Stimulated activated naive CD8-positive, alpha-beta T cell treated with anti-CD3 and anti-CD28 coated beads, Interleukin-15, amount 100 ng/mL, for 72 hours (primary cell): ENCODE data around the gene PDHA1.

Experiments
- ATAC-seq: fragments of 150-1000 bp; cut with Tn5 transposase; 2 replicates; pipeline ENCODE4 v1.10.0; 2021; ENCODE audit warnings: mild to moderate bottlenecking, moderate library complexity
- DNase-seq, 2 donors: peaks; one replicate each; pipeline ENCODE4 v3.0.0; 2021 to 2022
- H3K27ac Mint-ChIP-seq, 2 donors: one replicate each; pipeline ENCODE4 v1.8.0; 2022; ENCODE audit warnings: mild to moderate bottlenecking in 2 of 2, mixed read lengths in 2 of 2, moderate library complexity in 2 of 2
- H3K27me3 Mint-ChIP-seq: one replicate; pipeline ENCODE4 v1.8.0; 2022; ENCODE audit warnings: mixed read lengths
- H3K4me1 Mint-ChIP-seq: one replicate; pipeline ENCODE4 v1.8.0; 2022; ENCODE audit warnings: mild to moderate bottlenecking, mixed read lengths
- H3K4me3 Mint-ChIP-seq, 2 donors: one replicate each; pipeline ENCODE4 v1.8.0; 2022; ENCODE audit warnings: mild to moderate bottlenecking in 2 of 2, mixed read lengths in 2 of 2, moderate library complexity in 1 of 2
- H3K9me3 Mint-ChIP-seq, 2 donors: one replicate each; pipeline ENCODE4 v1.8.0; 2022; ENCODE audit warnings: mixed read lengths in 2 of 2

The PDHA1 gene

DNA sequence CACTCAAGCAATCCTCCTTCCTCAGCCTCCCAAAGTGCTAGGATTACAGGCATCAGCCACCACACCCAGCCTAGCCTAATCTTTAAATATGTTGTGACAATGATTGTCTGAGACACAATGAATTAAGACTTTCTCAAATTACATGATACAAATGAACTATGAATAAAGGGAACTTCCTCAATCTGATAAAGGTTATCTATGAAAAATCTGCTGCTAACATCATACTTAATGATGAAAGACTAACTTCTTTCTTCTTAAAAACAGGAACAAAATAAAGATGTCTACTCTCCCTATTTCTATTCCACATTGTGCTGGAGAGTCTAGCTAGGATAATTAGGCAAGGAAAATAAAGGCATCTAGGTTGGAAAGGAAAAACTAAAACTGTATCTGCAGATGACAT lies 60.0 kb downstream of the PDHA1 start:
- Mint-ChIP-seq H3K4me1 (no peaks in the 10 kb centered on the region), H3K4me3 (no peak overlapping the region), H3K27ac (no peak overlapping the region), H3K27me3 (no peaks in the 10 kb centered on the region), H3K9me3 (no peaks in the 10 kb centered on the region)
- DNase-seq (no peak), ATAC-seq (no peak)

DNA sequence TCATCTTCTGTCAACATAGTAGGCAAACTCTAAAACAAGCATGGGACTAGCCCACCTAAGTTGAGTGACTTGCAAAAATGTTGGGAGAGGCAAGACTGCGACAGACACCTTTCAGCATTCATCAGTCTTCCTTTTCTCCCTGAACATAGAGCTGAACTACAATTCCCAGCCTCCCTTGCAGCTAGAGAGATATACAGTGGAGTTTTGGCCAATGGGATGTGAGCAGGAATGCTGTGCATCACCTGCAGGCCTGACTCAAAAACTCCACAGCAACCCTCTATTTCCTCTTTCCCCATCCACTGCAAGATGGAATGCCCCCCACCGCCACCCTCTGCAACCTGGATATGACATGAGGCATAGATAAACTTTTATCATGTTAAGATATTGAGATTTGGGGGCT lies 66.5 kb downstream of the PDHA1 start:
- no peak for ATAC-seq
- DNase-seq: no peak
- H3K27ac Mint-ChIP-seq: no peak overlapping the region
- H3K27me3 Mint-ChIP-seq: peaks cover 5% of the 10 kb centered on the region
- no peaks in the 10 kb centered on the region for H3K4me1 Mint-ChIP-seq
- no peak overlapping the region for H3K4me3 Mint-ChIP-seq
- no peaks in the 10 kb centered on the region for H3K9me3 Mint-ChIP-seq
